GM12875 (cell line): ENCODE results near the gene DHX8.
"Not testable (repeated sequence)": the region's sequence is repeated elsewhere in the genome, so short reads cannot be mapped to it uniquely, and the experiment has no call there.

Source experiments
- H3K4me3 ChIP-seq: one replicate; pipeline ENCODE4 v1.5.1; 2011; ENCODE audit warnings: low read depth, low read length, control low read depth
- CTCF ChIP-seq: IDR thresholded peaks from 2 replicates; pipeline ENCODE4 v1.5.1; 2011; ENCODE audit warnings: low read depth, mild to moderate bottlenecking, control low read depth, inconsistent platforms, low read length, moderate library complexity, borderline replicate concordance; ENCODE audit not compliant: insufficient read depth

DHX8 gene

GRCh38 chr17:43444223-43445008 lies 39.4 kb upstream of the DHX8 start:
- no peak for TF ChIP-seq CTCF
- H3K4me3 ChIP-seq, result no peak overlapping the region

GRCh38 chr17:43445009-43445589 lies 38.7 kb upstream of the DHX8 start:
- TF ChIP-seq CTCF, result no peak
- no peak overlapping the region for H3K4me3 ChIP-seq

GRCh38 chr17:43446773-43447172 lies 37.0 kb upstream of the DHX8 start:
- no peak for TF ChIP-seq CTCF

GRCh38 chr17:43448720-43449469 lies 34.9 kb upstream of the DHX8 start:
- no peak for TF ChIP-seq CTCF
- no peak overlapping the region for H3K4me3 ChIP-seq

More at GRCh38 chr17:43446773-43447172, 37.0 kb upstream of the DHX8 start:
- no peak overlapping the region for H3K4me3 ChIP-seq

- TF ChIP-seq CTCF, result no peak
- H3K4me3 ChIP-seq, result no peak overlapping the region
Observed at GRCh38 chr17:43449470-43450248, 34.1 kb upstream of the DHX8 start.

- H3K4me3 ChIP-seq, result not testable (repeated sequence)
Observed at GRCh38 chr17:43450791-43451190, 33.0 kb upstream of the DHX8 start.

- not testable (repeated sequence) for H3K4me3 ChIP-seq
Observed at GRCh38 chr17:43451741-43452140, 32.0 kb upstream of the DHX8 start.
